NCI-H1105 treated with DMSO at 0.1 percent for 48 hours (cell line): ENCODE data around the gene GATB.
"Not testable (repeated sequence)": the region's sequence is repeated elsewhere in the genome, so short reads cannot be mapped to it uniquely, and the experiment has no call there.

ENCODE experiments used
- DNase-seq: peaks from one replicate; lab custom pipeline; 2025; lab: John Stamatoyannopoulos, UW

The GATB gene

DNA sequence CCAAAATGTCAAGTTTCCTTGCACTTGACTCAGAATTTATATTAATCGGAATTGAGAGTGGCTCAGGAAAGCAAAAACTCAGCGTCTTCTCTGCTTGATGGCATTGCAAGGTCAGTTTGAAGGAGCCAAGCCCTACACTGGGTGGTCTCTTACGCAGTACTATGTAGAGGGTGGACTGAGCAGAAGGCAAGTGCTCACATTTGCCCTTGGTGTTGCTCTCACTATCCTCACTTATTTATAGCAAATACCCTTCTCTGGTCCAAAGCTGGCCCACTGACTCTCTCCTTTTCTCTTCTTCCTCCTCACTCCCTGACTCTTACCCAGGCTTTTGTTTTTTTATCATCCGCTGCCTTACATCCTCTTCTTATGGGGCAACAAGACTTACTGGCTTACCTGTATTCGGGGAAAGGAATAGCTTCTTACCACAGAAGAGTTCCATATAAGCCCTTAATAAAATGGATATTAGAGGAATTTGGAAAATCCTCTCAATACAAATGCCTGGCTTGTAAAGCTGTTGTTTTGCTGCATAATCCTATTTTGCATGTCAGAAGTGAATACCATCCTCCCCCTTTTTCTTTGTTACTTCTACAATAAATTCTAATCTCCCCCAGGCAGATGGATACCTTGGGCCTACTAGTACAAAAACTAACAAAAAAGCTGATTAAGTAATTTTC, 24.8 kb upstream of the GATB start:
- no peak for DNase-seq

DNA sequence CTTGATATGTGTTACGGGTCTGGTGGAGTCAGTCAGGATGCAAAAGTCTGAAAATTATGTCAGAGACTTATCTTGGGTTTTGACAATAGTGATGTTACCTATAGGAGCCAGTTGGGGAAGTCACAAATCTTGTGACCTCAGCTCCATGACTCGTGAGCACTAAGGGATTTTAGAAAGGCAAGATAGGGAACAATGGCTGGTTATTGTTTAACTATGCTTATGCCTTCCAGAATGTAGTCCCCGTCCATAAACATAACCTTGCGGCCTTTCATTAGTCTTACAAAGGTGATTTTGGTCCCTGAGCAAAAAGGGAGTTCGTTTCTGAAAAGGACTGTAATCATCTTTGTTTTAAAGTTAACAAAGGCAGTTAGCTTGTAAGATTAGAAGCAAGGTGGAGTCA, 23.9 kb upstream of the GATB start:
- no peak for DNase-seq

DNA sequence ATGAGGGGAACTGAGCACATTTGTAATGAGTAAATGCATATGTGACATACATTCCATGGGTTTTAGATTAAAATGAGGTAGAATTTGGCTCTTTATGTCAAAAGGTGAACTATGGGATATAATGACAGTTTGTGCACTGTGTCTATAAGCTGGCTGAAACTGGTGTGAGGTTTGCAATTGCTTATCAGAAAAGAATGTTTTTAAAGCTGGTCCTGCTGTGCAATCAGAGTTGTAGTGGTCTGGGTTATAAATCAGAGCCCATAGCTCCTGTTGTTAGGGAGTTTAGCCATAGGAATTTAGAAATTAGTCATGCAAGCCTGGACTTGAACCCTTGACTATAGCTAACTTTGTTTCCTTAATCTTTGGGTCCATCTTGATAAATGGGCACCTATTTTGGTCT, 23.1 kb upstream of the GATB start:
- DNase-seq, result no peak

DNA sequence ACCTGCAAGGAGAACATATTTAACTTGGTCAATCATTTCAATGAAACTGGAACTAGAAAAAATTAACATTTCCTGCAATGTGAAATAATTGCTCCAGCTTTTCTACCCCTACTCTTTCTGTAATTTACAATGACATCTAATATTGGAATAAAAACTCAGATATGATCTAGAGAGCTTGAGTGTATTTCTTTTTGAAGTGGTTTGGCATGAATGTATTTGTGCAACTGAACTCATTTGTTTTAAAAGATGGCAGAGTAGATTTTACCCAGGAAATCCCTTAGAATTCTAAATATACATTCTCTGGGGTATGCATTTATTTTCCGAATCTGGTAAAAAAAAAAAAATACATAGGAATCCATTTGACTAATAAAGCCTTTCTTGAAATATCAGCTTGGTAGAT, 21.5 kb upstream of the GATB start:
- DNase-seq, result no peak

DNA sequence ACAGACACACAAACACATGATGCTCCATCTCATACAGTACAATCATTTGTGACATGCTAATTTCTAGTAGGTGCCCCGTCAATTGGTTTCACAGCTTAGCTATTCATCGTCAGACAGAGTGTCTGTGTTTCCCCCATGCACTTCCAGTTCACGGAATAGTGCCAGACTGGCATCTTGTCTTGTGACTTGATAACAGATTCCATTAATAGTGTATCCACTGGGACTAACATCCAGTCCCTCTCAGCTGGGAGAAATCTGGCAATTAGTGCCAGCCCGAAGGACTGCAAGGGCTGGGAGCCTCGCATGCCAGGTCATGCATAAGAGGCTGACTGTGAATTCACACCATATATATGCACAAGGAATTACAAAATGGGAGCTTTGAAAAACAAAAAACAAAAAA, 20.2 kb upstream of the GATB start:
- no peak for DNase-seq

DNA sequence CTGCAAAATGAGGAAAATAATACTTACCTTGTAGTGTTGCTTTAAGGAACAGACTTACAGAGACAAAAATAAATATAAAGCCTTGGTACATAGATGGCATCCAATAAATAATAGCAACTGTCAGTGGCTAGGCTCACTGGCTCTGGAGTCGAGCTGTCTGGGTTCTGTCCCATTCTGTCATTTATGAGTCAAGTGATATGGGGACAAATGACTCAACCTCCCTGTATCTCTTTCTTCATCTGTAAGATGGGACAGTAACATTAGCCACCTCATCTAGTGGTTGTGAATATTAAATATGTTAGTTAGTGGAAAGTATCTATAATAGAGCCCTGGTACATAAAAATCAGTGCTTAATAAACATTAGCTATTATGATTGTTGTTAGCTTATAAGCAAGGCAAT, 16.7 kb upstream of the GATB start:
- no peak for DNase-seq

DNA sequence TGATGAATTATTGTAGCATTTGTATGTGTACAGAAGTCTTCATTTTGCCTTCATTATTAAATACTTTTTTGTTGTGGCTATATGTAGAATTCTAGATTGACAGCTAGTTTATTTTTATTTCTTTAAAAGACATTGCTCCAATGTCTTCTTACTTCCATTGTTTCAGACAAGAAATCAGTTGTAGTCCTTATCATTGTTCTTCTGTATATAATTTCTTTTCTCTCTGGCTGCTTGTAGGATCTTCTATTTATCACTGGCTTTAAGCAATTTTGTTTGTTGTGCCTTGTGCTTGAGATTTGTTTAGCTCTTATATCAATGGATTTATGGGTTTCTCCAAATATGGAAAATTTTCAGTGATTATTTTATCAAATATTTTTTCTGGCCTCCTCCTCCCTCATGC, 13.5 kb upstream of the GATB start:
- DNase-seq, result no peak

DNA sequence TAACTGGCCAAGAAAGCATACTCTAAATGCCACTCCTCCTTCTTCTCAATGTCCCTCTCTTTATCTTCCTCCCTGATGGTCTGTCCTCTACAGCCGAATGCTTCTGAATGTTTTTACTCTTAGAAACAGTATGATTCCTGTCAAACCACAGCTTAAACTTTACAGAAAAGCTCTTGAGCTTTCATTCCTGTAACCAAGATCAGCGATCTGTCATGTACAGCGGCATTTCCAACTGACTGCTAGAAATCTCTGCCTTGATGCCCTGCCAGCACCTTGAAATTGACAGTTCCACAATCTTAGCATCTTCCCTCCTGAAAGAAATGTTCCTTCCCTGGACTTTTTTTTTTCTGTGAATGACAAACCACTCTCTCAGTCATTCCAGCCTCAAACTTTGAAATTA, 11.5 kb upstream of the GATB start:
- no peak for DNase-seq

DNA sequence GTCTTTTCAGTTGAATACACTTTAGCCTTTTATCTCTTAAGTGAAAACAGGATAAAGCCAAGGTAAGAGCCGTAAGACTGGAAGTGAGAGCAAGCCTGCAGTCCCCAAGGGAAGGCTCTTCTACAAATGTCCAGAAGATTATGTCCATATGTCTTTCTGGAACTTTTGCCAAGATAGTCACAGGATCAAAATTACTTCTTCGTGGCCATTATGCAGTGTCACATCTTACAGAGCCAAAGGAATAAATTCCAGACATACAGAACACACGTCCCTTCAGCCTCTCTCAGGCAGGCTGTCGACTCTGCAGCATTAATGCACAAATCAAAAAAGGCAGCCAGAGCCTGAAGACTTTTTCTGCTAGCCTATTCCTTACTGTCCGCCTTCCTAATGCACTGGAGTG, 10.9 kb upstream of the GATB start:
- DNase-seq, result no peak

DNA sequence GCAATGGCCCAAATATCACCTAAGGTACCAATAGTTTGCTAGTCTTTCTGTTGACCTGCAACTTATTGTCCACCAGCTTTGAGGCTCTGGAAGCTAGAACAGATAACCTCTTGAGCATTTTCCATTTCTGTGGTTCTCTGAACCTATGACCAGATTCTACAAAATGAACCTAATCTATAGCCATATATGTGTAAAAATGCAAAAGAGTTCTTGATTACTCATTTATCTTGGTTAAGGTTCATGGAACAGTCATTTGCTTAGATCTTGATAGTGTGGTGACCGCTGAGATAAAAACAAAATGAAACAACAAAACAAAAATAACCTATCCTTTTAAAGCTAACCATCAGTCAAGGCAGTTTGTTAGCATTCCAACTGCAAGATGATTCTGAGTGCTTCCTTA, 9.3 kb upstream of the GATB start:
- no peak for DNase-seq

DNA sequence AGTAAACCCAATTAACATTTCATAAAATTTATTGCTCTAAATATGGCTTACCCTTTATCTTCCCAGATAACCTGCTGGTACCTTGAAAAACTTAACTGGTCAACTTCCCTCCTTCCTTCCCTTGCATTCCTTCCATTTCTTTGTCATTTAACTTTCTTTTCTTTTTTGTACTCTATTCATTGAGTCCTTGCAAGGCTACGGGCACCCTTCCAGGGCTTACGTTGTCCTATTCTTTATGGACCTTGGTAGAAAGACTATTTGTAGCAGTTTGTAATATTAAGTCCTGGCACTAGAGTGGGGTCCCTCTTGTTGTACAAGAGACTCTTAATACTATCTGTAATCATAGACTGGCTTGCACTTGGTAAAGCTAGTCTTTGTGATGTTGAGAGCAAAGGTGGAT, 8.0 kb upstream of the GATB start:
- no peak for DNase-seq

DNA sequence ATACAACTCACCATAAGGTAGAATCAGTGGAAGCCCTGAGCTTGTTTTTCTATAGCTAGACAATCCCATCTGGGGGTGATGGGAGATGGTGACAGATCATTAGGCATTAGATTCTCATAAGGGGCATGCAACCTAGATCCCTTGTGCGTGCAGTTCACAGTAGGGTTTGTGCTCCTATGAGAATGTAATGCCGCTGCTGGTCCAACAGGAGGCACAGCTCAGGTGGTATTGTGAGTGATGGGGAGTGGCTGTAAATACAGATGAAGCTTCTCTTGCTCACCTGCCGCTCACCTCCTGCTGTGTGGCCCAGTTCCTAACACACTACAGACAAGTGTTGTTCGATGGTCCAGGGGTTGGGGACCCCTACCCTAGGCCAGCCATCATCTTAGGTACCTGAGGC, 5.9 kb upstream of the GATB start:
- DNase-seq, result no peak

DNA sequence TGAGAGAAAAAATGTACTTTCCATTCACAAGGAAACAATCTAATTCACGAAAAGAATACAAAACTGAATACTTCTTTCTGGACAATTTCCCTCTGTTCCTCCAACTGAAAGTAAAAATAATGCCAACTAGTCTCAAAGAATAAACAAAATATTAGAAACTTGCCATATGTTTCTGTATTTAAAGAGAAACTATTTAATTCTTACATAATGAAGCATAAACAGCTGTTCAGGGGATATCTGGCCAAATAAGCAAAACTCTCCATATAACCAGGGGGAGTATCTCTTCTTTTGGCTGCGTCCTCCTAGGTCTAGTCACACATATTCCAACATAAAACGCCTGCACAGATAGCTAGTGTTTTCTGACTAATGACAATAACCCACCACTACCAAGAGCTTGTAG, 805 bp downstream of the GATB start:
- DNase-seq, result no peak

DNA sequence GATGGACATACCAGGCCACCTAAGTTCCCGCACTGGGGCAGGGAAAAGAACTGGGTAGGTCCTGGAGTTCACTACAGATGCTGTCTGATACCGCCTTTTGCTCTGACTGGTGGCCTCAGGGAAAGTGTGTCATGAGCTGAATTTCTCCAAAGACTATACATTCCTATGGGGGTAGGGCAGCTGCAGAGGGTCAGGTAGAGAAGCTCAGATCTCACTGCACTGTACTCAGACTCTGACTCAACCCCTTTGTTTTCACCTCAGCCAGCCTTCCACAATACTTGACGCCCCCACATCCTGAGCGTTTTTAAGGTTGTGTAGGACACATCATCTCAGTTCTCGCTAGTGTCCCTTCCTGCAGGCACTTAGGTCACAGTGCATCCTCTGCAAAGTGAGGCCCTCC, 7.8 kb downstream of the GATB start:
- DNase-seq, result no peak

DNA sequence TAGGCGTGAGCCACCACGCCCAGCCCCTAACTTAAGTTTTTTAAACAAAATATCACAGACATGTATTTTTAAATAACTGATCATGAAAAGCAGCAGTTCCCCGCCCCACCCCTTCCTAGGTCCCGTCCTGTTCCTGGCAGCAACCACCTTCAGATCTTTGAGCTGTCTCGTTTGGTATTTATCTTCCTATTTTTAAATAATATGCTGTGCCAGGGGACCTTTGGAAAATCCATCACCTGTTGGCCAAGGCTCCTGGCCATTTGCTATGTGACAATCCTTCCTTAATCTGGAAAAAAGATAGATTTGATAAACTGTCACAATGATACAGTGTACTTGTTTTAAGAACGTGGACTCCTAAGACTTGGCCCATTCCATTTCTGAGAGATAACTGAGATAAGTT, 10.7 kb downstream of the GATB start:
- DNase-seq, result no peak

DNA sequence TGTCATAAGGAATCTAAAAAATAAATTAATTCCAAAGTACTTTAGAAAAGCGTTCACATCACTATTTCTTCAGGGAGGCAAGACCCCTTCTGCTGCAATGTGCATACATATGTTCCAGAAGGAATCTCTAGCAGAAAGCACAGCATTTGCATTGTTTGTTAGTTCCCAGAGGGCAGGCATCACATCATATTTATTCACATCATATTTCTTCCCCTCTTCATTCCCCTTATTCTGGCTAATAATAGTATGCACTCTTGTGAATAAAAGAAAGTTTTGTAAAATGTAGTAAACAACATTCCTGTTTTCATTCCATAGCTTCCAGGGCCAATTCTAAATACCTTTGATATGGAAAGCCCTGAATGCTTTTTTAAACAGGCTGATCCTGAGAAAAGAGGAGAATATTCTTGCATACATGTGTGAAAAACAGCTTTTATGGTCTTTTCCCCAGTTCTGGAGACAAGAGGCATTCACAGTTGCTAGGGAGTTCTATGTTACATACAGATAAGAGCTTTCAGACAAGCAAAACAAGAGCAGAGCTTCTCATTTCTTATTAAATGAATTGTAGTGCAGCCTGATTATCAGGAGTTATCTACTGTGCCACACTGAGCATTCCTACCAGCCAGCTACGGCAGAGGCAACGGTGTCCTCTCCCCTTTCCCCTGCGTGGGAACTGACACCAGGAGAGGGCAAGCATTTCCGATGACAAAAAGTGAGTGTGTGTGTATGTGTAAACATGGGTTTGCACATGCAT, 15.2 kb downstream of the GATB start:
- no peak for DNase-seq

DNA sequence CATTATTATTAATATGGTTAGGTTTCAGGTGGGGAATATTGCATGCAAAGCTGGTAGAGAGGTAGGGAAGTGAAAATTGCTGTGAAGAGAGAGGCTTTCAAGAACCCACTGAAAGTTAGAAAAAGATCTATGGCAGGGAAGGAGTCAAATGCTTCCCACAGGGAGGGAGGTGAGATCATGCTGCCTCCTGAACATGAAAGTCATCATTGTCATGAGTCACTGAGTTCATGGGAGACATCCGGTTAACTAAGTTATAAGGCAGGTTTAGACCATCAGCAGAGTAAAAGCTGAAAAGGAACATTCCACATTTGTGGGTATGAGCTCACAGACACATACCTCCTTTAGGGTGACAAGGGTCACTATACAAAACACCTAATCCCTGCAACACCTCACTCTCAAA, 16.2 kb downstream of the GATB start:
- DNase-seq, result no peak

DNA sequence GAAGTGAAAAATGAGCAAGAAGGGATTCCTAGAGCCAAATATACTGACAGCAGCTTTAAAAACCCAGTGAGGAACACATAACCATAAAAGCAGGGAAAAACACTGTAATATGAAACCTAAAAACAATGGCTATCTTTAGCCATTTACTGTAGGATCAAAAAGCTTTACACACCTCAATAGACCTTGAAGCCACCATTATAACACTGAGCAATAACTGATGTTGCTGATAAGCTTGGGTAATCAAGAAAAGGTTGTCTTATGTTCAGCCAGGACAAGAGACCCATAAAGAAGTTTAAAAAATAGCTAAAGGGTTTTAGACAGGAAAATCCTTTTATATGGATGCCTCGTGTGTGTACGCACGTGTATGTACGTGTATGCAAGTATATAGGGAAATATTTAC, 16.9 kb downstream of the GATB start:
- DNase-seq, result no peak

DNA sequence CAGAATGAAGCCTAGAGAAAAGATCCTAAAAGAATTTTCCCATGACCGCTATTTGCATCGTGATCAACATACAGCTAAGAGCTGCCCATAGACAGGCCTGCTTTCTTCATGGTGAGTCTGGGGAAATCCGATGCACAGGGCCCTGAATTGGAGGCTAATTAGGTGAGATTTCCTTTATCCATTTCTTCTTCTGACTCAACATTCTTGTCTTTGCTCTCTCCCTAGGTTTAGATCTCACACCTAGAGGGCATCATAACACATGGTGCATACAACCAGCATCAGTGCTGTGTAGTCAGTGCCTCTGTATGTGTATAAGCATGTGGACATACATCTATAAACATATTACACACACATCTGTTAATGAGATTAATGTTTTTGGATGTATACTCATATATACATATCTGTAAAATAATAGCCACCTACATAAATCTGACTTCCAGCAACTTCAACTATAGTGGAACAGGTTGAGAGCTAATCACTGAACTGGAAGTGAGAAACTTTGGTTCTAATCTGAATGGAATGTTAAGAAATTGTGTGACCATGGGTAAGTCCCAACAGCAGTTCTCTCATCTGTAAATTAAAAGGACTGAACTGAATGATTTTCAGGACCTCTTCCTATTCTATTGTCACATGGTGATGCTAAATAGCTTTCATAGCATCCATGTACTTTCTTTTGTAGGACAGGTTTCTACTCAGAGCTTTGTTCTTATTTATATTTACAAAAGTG, 17.5 kb downstream of the GATB start:
- no peak for DNase-seq

DNA sequence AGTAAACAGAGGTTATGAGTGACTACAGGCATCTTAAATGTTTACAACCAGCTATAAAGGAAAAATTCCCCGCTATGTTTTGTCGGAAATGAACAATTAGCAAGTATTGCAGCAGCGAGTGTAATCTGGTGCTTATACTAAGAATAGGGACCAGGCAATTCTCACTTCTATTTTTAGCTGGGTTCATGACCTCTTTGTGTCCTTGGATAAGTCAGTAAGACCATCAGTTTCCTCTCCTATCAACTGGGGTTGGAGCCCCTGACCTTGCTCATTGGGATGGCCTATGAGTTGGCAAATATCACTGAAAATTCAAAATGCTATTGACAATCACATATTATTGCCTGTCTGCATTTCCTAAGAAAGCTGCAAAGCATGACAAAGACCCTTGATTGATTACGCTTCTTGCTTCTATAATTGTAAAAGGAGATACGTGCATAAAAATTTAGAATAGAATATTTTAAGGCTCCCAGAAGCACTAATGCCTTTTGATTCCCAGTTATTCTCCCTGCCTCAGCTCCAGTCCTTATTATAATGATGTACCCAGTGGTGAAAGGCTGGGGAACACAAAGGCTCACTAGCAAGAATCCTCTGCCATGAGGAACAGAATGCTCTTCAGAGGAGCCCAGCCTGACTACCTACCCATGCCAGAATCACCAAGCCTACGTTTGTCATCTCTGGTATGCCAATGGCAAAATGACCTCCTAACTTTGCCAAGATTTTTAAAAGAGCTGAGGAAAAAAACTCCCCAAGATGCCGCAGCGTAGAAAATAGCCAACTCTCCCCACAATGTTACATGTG, 21.9 kb downstream of the GATB start:
- DNase-seq, result no peak

DNA sequence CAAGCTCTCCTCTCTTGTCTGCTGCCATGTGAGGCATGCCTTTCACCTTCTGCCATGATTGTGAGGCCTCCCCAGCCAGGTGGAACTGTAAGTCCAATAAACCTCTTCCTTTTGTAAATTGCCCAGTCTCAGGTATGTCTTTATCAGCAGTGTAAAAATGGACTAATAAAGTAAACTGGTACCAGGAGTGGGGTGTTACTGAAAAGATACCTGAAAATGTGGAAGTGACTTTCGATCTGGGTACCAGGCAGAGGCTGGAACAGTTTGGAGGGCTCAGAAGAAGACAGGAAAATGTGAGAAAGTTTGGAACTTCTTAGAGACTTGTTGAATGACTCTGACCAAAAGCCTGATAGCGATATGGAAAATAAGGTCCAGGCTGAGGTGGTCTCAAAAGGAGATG, 24.0 kb downstream of the GATB start:
- DNase-seq, result not testable (repeated sequence)

DNA sequence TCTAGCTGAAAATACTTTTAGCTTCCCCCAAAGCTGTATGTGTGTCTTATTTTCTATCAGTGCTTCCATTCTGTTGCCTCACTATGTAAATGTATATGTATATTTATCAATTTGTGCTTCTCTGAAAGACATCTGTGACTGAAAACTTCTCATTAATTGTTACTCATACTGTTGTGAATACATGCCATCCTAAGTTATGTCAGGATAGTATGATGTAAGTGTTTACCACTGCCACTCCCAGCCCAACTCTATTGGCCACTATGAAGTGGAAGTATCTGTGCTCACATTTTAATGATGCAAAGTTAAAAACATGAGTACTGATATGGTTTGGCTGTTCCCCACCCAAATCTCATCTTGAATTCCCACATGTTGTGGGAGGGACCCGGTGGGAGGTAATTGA, 24.4 kb downstream of the GATB start:
- DNase-seq, result no peak

DNA sequence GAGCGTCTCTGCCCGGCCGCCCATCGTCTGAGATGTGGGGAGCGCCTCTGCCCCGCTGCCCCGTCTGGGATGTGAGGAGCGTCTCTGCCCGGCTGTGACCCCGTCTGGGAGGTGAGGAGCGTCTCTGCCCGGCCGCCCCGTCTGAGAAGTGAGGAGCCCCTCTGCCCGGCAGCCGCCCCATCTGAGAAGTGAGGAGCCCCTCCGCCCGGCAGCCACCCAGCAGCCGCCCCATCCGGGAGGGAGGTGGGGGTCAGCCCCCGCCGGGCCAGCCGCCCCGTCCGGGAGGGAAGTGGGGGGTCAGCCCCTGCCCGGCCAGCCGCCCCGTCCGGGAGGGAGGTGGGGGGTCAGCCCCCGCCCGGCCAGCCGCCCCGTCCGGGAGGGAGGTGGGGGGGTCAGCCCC, 29.1 kb downstream of the GATB start:
- DNase-seq, result not testable (repeated sequence)
